Measurements from ENCODE around the gene METTL25.

Gene METTL25

DNA sequence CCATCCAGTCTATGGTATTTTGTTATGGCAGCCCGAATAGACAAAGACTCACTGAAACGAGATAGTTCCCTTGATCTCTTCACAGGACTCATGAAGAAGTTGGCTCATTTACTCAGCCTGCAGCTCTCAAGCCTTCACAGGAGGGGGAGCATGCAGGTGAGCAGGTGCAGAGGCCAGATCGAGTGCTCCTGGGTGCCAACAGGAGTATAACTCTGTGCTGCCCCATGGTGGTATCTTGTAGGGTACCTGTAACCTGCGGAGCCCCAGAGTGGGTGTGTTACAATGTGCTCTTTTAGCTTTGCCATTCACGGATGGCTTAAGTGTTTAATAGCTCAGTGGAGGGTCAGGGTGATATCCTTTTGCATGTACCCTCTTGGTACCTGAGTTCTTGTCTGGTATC lies 159.5 kb downstream of the METTL25 start:
- CTCF ChIA-PET, result no interaction called here
- POLR2A ChIA-PET, result no interaction called here
- TF ChIP-seq BHLHE40 (IDR thresholded peaks at IDR 0.05; ENCODE audit: borderline replicate concordance), result no peak
- no peak for DNase-seq (ENCODE audit: extremely low spot score)

DNA sequence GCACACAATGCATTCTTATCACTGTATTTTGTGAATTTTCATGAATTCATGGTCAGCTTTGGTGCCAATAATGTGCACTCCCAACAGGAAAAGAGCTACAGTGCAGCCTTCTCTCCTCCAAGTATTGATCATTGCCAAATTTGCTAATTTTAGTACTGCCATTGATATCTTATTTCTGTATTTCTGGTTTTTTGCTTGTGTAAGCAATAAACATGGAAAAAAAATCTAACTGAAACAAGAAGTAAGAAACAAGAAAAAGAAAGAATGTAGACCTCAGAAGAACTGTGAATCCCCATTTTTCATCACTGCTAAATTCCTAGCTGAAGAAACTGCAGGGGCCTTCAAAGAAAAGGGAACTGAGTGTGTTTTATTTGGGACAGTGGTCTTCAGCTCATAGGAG lies 161.2 kb downstream of the METTL25 start:
- DNase-seq (ENCODE audit: extremely low spot score), result no peak
- no peak for TF ChIP-seq SUZ12 (IDR thresholded peaks at IDR 0.05)
- TF ChIP-seq TARDBP (IDR thresholded peaks at IDR 0.05), result no peak
- TF ChIP-seq HDGF (IDR thresholded peaks at IDR 0.05; ENCODE audit: borderline replicate concordance), result no peak
- no peak for TF ChIP-seq NFRKB (IDR thresholded peaks at IDR 0.05)
- TF ChIP-seq LEF1 (IDR thresholded peaks at IDR 0.05; ENCODE audit: borderline replicate concordance), result no peak
- no peak for TF ChIP-seq ARNT (IDR thresholded peaks at IDR 0.05)
- TF ChIP-seq CTBP1 (IDR thresholded peaks at IDR 0.05; ENCODE audit: borderline replicate concordance), result no peak
- TF ChIP-seq FOXM1 (IDR thresholded peaks at IDR 0.05; ENCODE audit: borderline replicate concordance), result no peak
- TF ChIP-seq FOXA1 (IDR thresholded peaks at IDR 0.05), result no peak
- TF ChIP-seq L3MBTL2 (conservative IDR thresholded peaks at IDR 0.05), result no peak
- TF ChIP-seq, protein P1, sequence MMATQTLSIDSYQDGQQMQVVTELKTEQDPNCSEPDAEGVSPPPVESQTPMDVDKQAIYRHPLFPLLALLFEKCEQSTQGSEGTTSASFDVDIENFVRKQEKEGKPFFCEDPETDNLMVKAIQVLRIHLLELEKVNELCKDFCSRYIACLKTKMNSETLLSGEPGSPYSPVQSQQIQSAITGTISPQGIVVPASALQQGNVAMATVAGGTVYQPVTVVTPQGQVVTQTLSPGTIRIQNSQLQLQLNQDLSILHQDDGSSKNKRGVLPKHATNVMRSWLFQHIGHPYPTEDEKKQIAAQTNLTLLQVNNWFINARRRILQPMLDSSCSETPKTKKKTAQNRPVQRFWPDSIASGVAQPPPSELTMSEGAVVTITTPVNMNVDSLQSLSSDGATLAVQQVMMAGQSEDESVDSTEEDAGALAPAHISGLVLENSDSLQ (IDR thresholded peaks at IDR 0.05), result no peak
- no peak for TF ChIP-seq ELF4 (IDR thresholded peaks at IDR 0.05)
- no peak for TF ChIP-seq BHLHE40 (IDR thresholded peaks at IDR 0.05; ENCODE audit: borderline replicate concordance)
- TF ChIP-seq ZNF384 (IDR thresholded peaks at IDR 0.05), result no peak
- TF ChIP-seq FOXK2 (IDR thresholded peaks at IDR 0.05), result no peak
- no peak for TF ChIP-seq SP1 (IDR thresholded peaks at IDR 0.05)
- POLR2A ChIA-PET, result no interaction called here
- CTCF ChIA-PET, result interaction anchor here (0.7 kb wide), 1 partner anchor 193 kb away, joined by 3 read pairs; no protein-coding TSS in a partner anchor

DNA sequence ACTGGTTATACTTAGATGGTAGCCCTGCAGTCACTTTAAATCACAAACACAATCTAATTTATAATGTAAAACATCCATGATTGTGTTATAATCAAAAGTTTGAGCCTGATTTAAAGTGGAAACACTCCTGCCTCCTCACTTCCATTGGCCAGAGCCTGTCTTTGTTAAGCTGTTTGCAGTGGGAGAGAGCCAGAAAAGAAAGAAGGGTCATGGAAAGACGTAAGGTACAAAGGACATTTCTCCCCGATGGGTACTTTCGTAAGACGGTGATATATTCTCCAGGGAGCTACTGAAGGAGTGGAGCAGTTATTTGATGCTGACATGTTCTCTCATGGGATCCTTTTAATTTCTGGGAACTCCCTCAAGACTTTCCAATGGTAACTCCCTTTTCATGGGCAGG lies 164.0 kb downstream of the METTL25 start:
- POLR2A ChIA-PET, result no interaction called here

DNA sequence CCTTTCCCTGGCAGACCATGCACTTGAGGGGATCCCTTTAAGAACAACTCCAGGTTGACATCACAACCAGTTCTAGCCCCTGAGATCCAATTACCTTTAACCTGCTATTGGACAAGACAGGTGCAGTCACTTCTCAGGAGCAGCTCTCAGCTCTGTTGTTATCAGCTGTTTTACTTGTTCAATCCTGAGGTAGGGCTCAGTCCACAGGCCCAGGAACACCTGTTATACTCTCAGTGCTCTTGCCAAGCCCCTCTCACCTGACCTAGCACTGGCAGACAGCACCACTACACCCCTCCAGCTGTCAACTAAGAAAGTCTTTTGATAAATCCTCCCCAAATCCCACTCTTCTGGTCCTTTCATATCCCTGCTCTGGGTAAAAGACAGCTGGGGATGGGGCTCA lies 164.4 kb downstream of the METTL25 start:
- no peak for TF ChIP-seq ELF4 (IDR thresholded peaks at IDR 0.05)
- TF ChIP-seq FOXK2 (IDR thresholded peaks at IDR 0.05), result no peak
- TF ChIP-seq BHLHE40 (IDR thresholded peaks at IDR 0.05; ENCODE audit: borderline replicate concordance), result no peak
- TF ChIP-seq LEF1 (IDR thresholded peaks at IDR 0.05; ENCODE audit: borderline replicate concordance), result no peak
- TF ChIP-seq ARNT (IDR thresholded peaks at IDR 0.05), result no peak
- no peak for TF ChIP-seq SP1 (IDR thresholded peaks at IDR 0.05)
- TF ChIP-seq, protein P1 (IDR thresholded peaks at IDR 0.05), result no peak
- no peak for TF ChIP-seq SUZ12 (IDR thresholded peaks at IDR 0.05)
- ChIA-PET POLR2A (no interaction called here), CTCF (no interaction called here)
- DNase-seq (ENCODE audit: extremely low spot score), result no peak

More for the DNA sequence above, 164.0 kb downstream of the METTL25 start:
- CTCF ChIA-PET, result no interaction called here
- TF ChIP-seq FOXM1 (IDR thresholded peaks at IDR 0.05; ENCODE audit: borderline replicate concordance) (no peak), TARDBP (IDR thresholded peaks at IDR 0.05) (no peak), NFRKB (IDR thresholded peaks at IDR 0.05) (no peak), ARNT (IDR thresholded peaks at IDR 0.05) (no peak), HDGF (IDR thresholded peaks at IDR 0.05; ENCODE audit: borderline replicate concordance) (no peak), ELF4 (IDR thresholded peaks at IDR 0.05) (no peak), ZNF384 (IDR thresholded peaks at IDR 0.05) (no peak), BHLHE40 (IDR thresholded peaks at IDR 0.05; ENCODE audit: borderline replicate concordance) (no peak), LEF1 (IDR thresholded peaks at IDR 0.05; ENCODE audit: borderline replicate concordance) (no peak), SP1 (IDR thresholded peaks at IDR 0.05) (no peak), SUZ12 (IDR thresholded peaks at IDR 0.05) (no peak)
- no peak for DNase-seq (ENCODE audit: extremely low spot score)

DNA sequence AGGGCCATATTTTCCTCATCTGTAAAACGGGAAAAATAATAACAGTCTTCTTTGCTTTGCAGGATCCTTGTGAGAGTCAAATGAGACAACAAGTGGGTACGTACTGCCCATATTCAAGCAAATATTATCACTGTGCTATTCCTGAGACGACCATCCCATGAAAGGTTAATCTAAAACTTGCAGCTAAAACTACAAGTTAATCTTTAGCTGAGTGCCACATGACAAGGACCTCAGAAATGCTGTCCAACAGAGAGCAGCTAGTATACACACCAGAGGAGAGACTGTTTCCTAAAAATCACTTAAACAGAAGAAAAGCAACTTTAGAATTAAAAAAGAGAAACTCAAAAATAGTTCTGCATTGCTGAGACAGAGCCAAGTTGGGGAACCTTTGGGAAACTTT lies 165.7 kb downstream of the METTL25 start:
- ChIA-PET POLR2A (no interaction called here), CTCF (no interaction called here)
- TF ChIP-seq TARDBP (IDR thresholded peaks at IDR 0.05), result no peak
- TF ChIP-seq NFRKB (IDR thresholded peaks at IDR 0.05), result no peak
- no peak for TF ChIP-seq HDGF (IDR thresholded peaks at IDR 0.05; ENCODE audit: borderline replicate concordance)
- no peak for TF ChIP-seq FOXK2 (IDR thresholded peaks at IDR 0.05)
- no peak for TF ChIP-seq BHLHE40 (IDR thresholded peaks at IDR 0.05; ENCODE audit: borderline replicate concordance)
- no peak for TF ChIP-seq SUZ12 (IDR thresholded peaks at IDR 0.05)
- TF ChIP-seq ZNF384 (IDR thresholded peaks at IDR 0.05), result no peak
- TF ChIP-seq ARNT (IDR thresholded peaks at IDR 0.05), result no peak
- no peak for TF ChIP-seq FOXA1 (IDR thresholded peaks at IDR 0.05)
- TF ChIP-seq CTBP1 (IDR thresholded peaks at IDR 0.05; ENCODE audit: borderline replicate concordance), result no peak
- DNase-seq (ENCODE audit: extremely low spot score), result no peak

DNA sequence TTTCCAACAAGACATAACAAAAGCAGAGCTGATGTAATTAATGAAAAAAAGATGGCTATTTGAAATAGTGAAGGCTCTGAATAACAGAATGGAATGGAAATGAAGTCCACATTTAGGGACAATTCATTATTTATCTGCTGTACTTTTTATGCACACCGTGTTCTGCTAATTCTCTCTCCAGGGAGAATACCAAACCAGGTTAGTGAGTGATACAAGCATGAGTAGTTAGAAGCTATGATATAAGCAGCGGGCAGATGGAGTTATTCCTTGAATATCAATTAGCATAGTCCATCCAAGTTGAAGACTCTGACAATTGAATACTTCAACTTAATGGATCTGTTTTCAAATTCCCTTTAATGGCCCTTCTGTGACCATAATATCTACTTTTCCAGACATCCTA lies 166.3 kb downstream of the METTL25 start:
- no peak for TF ChIP-seq CTBP1 (IDR thresholded peaks at IDR 0.05; ENCODE audit: borderline replicate concordance)
- ChIA-PET CTCF (no interaction called here), POLR2A (no interaction called here)
- no peak for DNase-seq (ENCODE audit: extremely low spot score)

DNA sequence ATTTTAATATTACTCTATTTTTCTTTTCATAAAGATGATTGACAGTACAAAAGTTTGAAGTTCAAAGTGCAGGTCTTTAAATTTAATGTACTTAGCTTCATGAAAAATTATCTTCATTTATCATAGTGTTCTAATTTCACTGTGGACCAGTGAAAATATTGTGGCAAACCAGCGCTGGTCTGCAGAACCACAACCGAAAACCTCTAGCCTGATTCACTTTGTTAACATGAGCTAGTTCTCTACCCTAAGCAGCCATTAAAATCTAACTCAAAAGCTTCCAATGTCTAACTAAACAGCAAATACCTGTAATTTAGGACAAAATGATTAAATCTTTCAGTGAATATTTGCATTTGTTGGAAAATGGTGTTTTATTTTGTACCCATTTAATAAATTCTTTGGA lies 167.3 kb downstream of the METTL25 start:
- TF ChIP-seq FOXM1 (IDR thresholded peaks at IDR 0.05; ENCODE audit: borderline replicate concordance) (no peak), SUZ12 (IDR thresholded peaks at IDR 0.05) (no peak), CTBP1 (IDR thresholded peaks at IDR 0.05; ENCODE audit: borderline replicate concordance) (no peak), HDGF (IDR thresholded peaks at IDR 0.05; ENCODE audit: borderline replicate concordance) (no peak), BHLHE40 (IDR thresholded peaks at IDR 0.05; ENCODE audit: borderline replicate concordance) (no peak), SP1 (IDR thresholded peaks at IDR 0.05) (no peak), ZNF384 (IDR thresholded peaks at IDR 0.05) (no peak), ELF4 (IDR thresholded peaks at IDR 0.05) (no peak), NFRKB (IDR thresholded peaks at IDR 0.05) (no peak), ARNT (IDR thresholded peaks at IDR 0.05) (no peak), TARDBP (IDR thresholded peaks at IDR 0.05) (no peak), FOXA1 (IDR thresholded peaks at IDR 0.05) (no peak)
- TF ChIP-seq, protein P1 (IDR thresholded peaks at IDR 0.05), result no peak
- no peak for DNase-seq (ENCODE audit: extremely low spot score)
- ChIA-PET CTCF (interaction anchor here (0.6 to 0.8 kb wide), 2 partner anchors 462 to 1170 kb away, joined by 3 to 4 read pairs; no protein-coding TSS in a partner anchor), POLR2A (no interaction called here)

Data from HEK293T (cell line).